SU-DHL-6 (cell line): ENCODE data around the gene L3MBTL1.
A peak's percentile ranks its signal among the peaks of the same experiment; 100 is the strongest.

Source experiments
- H2AFZ ChIP-seq: fragments of 200-600 bp; sonication (generic); 2 replicates; pipeline ENCODE4 v1.6.1; 2014; ENCODE audit warnings: low read depth, mild to moderate bottlenecking, moderate library complexity, mixed read lengths, antibody characterized with exemption, low read length; ENCODE audit not compliant: severe bottlenecking
- H3F3A ChIP-seq: fragments of 200-600 bp; shearing (Covaris generic); 2 replicates; pipeline ENCODE4 v1.6.0; 2016; ENCODE audit warnings: antibody characterized with exemption, mild to moderate bottlenecking; ENCODE audit not compliant: insufficient read depth
- H3K27ac ChIP-seq: fragments of 200-600 bp; sonication (generic); 2 replicates; pipeline ENCODE4 v1.5.1; 2016; ENCODE audit warnings: low read depth, mild to moderate bottlenecking, low read length, moderate library complexity, mixed read lengths
- H3K27me3 ChIP-seq: fragments of 200-600 bp; sonication (generic), shearing (Covaris generic); 2 replicates; pipeline ENCODE4 v1.6.0; 2014; ENCODE audit warnings: mild to moderate bottlenecking, low read length
- H3K36me3 ChIP-seq: fragments of 200-600 bp; sonication (generic); 2 replicates; pipeline ENCODE4 v1.6.1; 2014; ENCODE audit warnings: mild to moderate bottlenecking, low read length, mixed read lengths
- H3K4me2 ChIP-seq: fragments of 300-600, 200-600 bp; shearing (Covaris generic), sonication (generic); 2 replicates; pipeline ENCODE4 v1.6.0; 2014; ENCODE audit warnings: low read length, low read depth, mild to moderate bottlenecking; ENCODE audit not compliant: poor library complexity, severe bottlenecking
- H3K4me3 ChIP-seq: fragments of 200-600 bp; sonication (generic); 2 replicates; pipeline ENCODE4 v1.5.1; 2014; ENCODE audit warnings: antibody characterized with exemption, low read length, mild to moderate bottlenecking, mixed read lengths; ENCODE audit not compliant: insufficient read depth, poor library complexity, severe bottlenecking
- H3K79me2 ChIP-seq: fragments of 200-600 bp; sonication (generic); 2 replicates; pipeline ENCODE4 v1.6.1; 2014; ENCODE audit warnings: mild to moderate bottlenecking, low read length, moderate library complexity; ENCODE audit not compliant: insufficient read depth
- H3K9ac ChIP-seq: fragments of 200-600 bp; sonication (generic); 2 replicates; pipeline ENCODE4 v1.7.0; 2014; ENCODE audit warnings: mild to moderate bottlenecking, low read length
- H3K9me2 ChIP-seq: fragments of 200-600 bp; sonication (generic); replicated peaks from 2 replicates; pipeline ENCODE4 v1.6.1; 2014; ENCODE audit warnings: low read length; ENCODE audit not compliant: insufficient read depth
- H3K9me3 ChIP-seq: fragments of 200-600 bp; sonication (generic); 2 replicates; pipeline ENCODE4 v1.6.1; 2014; ENCODE audit warnings: low read length, mixed read lengths; ENCODE audit not compliant: insufficient read depth
- H4K20me1 ChIP-seq: fragments of 200-600 bp; sonication (generic); 2 replicates; pipeline ENCODE4 v1.6.1; 2014; ENCODE audit warnings: low read depth, mild to moderate bottlenecking, antibody characterized with exemption, low read length, moderate library complexity, mixed read lengths
- EZH2phosphoT487 ChIP-seq: fragments of 200-600 bp; sonication (generic), shearing (Covaris generic); conservative IDR thresholded peaks from 2 replicates; pipeline ENCODE4 v1.6.1; 2018; ENCODE audit warnings: mild to moderate bottlenecking, antibody characterized with exemption, low read length, moderate library complexity, mixed read lengths
- TF ChIP-seq, protein P1 (sequence below): fragments of 200-600 bp; sonication (generic); IDR thresholded peaks from one replicate; pipeline ENCODE4 v1.5.1; 2017; ENCODE audit warnings: antibody characterized with exemption, mild to moderate bottlenecking, low read length, moderate library complexity; ENCODE audit not compliant: insufficient read depth, poor library complexity, severe bottlenecking

Gene L3MBTL1

GRCh38 chr20:43507150-43508080 is at the start of gene L3MBTL1:
Gene L3MBTL1, plus strand, starts transcription at chr20:43507697. Its CDS starts 5,807 bp downstream, at chr20:43513504.
- no peak within 1 kb of the TSS for H3K4me3 ChIP-seq
- no peak within 1 kb of the TSS for H3K27ac ChIP-seq
- no peaks in the 10 kb centered on the region for H3K9me3 ChIP-seq
- H3K9ac ChIP-seq: no peak within 1 kb of the TSS
- TF ChIP-seq, protein P1, sequence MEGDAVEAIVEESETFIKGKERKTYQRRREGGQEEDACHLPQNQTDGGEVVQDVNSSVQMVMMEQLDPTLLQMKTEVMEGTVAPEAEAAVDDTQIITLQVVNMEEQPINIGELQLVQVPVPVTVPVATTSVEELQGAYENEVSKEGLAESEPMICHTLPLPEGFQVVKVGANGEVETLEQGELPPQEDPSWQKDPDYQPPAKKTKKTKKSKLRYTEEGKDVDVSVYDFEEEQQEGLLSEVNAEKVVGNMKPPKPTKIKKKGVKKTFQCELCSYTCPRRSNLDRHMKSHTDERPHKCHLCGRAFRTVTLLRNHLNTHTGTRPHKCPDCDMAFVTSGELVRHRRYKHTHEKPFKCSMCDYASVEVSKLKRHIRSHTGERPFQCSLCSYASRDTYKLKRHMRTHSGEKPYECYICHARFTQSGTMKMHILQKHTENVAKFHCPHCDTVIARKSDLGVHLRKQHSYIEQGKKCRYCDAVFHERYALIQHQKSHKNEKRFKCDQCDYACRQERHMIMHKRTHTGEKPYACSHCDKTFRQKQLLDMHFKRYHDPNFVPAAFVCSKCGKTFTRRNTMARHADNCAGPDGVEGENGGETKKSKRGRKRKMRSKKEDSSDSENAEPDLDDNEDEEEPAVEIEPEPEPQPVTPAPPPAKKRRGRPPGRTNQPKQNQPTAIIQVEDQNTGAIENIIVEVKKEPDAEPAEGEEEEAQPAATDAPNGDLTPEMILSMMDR: no peak
- TF ChIP-seq EZH2phosphoT487: no peak
- no peak within 1 kb of the TSS for H2AFZ ChIP-seq
- H4K20me1 ChIP-seq: no peaks in the 10 kb centered on the region
- no peaks in the 10 kb centered on the region for H3K9me2 ChIP-seq
- no peaks in the 10 kb centered on the region for H3K27me3 ChIP-seq
- H3K36me3 ChIP-seq: no peaks in the 10 kb centered on the region
- H3K4me2 ChIP-seq: peak within 1 kb of the TSS; percentile 24
- no peaks in the 10 kb centered on the region for H3K79me2 ChIP-seq
- no peaks in the 10 kb centered on the region for H3F3A ChIP-seq

DNA sequence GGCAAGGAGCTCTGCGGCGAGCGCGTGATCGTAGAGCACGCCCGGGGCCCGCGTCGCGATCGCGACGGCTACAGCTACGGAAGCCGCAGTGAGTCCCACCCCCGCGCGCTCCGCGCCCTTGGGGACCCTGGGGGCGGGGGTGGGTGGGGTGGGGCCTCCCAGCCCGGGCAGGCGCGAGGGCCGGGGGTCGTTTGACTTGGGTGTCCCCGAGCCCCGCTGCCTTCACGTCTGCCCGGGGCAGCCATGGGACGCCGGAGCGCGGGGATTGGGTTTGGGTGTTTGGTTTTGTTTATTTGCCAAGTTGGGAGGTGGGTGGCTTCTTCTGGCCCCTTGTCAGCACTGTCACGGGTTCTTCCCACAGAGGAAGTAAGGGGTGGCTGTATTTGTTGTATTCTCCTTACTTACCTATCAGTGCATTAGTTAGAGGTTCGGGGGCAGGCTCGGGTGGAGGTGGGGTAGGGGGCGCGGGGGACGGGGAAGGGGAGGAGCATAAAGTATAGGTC is 49.0 kb upstream of the L3MBTL1 start:
- peak overlapping the region; percentile 77 for H3K4me2 ChIP-seq
- peaks cover 44% of the 10 kb centered on the region for H3K36me3 ChIP-seq
- H3K27me3 ChIP-seq: no peaks in the 10 kb centered on the region
- H3K27ac ChIP-seq: peak overlapping the region; percentile 90
- H3K79me2 ChIP-seq: peaks cover 37% of the 10 kb centered on the region
- no peaks in the 10 kb centered on the region for H3K9me3 ChIP-seq
- H4K20me1 ChIP-seq: peaks cover 46% of the 10 kb centered on the region
- H3K9me2 ChIP-seq: no peaks in the 10 kb centered on the region
- TF ChIP-seq, protein P1: no peak
- no peak for TF ChIP-seq EZH2phosphoT487
- H3F3A ChIP-seq: peaks cover 34% of the 10 kb centered on the region
- peak overlapping the region; percentile 100 for H3K9ac ChIP-seq
- H3K4me3 ChIP-seq: peak overlapping the region; percentile 79
- no peak overlapping the region for H2AFZ ChIP-seq

DNA sequence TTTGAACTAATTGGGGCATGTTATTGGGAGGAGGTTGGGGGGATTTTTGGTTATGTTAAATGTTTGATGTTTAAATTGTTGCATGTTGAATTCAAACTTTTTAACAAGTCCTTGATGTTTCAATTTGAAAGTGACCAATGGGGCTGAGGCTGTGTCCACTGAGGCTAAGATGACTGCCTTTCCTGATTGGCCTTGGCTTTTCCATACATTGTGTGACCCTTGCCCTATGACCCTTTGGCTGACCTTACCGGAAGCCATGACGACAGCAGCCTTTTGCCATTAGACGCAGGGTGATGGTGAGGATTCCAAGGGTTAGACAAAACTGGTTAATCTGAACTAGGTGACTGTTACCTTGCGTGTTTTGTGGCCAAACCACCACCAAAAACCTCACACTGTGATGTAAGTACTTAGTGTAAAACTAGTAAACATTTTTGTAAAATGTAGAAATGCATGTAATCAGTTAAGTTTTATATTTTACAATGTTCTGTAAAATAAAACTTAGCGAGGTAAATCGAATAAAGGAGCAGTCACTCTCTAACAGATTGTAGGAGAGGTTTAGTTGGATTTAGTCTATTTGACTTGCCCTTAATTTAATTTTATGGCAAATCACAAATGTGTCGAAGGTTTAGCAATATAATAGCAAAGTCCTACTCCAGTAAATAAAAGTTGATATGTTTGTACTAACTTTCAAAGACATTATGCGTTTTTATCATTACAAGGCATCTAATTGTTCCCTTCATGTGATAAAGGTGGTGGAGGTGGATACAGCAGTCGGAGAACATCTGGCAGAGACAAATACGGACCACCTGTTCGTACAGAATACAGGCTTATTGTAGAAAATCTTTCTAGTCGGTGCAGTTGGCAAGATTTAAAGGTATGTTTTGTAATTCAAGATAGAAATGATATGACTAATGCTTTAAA is 48.2 kb upstream of the L3MBTL1 start:
- Histone ChIP-seq H3K9ac (peak overlapping the region; percentile 100), H3F3A (peaks cover 40% of the 10 kb centered on the region), H3K36me3 (peaks cover 52% of the 10 kb centered on the region), H3K9me3 (no peaks in the 10 kb centered on the region), H3K4me2 (peak overlapping the region; percentile 77), H3K79me2 (peaks cover 41% of the 10 kb centered on the region), H3K4me3 (peak overlapping the region; percentile 79), H4K20me1 (peaks cover 54% of the 10 kb centered on the region), H2AFZ (no peak overlapping the region), H3K27me3 (no peaks in the 10 kb centered on the region), H3K9me2 (no peaks in the 10 kb centered on the region), H3K27ac (0 out of 2 replicates have a peak overlapping the region, but pooled peaks have one; percentile 25)
- no peak for TF ChIP-seq EZH2phosphoT487
- TF ChIP-seq, protein P1: no peak
